Activated naive CD8-positive, alpha-beta T cell (primary cell): ENCODE results near the gene TANGO2.
A peak's percentile ranks its signal among the peaks of the same experiment; 100 is the strongest.

ENCODE experiments used
- H3K27ac Mint-ChIP-seq: one replicate; pipeline ENCODE4 v1.8.0; 2021; ENCODE audit warnings: mixed read lengths
- H3K27me3 Mint-ChIP-seq: one replicate; pipeline ENCODE4 v1.8.0; 2021; ENCODE audit warnings: mixed read lengths
- H3K36me3 Mint-ChIP-seq: one replicate; pipeline ENCODE4 v1.8.0; 2021; ENCODE audit warnings: mixed read lengths
- H3K4me1 Mint-ChIP-seq: one replicate; pipeline ENCODE4 v1.8.0; 2021; ENCODE audit warnings: low read depth, mixed read lengths
- H3K4me3 Mint-ChIP-seq: one replicate; pipeline ENCODE4 v1.8.0; 2021; ENCODE audit warnings: mild to moderate bottlenecking, mixed read lengths
- H3K9me3 Mint-ChIP-seq: one replicate; pipeline ENCODE4 v1.8.0; 2021; ENCODE audit warnings: low read depth, mixed read lengths

The TANGO2 gene

DNA sequence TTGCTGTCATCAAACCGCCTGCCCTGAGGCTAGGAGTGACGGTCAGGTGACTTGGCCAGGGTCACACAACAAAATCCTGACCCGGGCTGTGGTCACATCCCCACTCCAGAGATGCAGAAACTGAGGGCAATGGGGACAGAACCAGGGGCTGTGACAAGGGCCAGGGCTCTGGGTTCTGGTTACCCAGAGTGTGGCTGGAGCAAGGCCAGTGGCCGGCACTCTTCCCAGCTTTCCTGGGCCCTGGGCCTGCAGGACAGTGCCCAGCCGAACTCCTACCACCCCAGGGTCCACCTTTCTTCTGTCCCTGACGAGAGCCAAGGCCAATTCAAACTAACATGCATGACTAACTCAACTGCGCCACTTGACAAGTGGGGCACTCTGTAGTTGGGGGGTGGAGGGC lies 40.1 kb upstream of the TANGO2 start:
- no peaks in the 10 kb centered on the region for H3K36me3 Mint-ChIP-seq
- no peaks in the 10 kb centered on the region for H3K9me3 Mint-ChIP-seq
- H3K27me3 Mint-ChIP-seq, result no peaks in the 10 kb centered on the region
- no peaks in the 10 kb centered on the region for H3K4me1 Mint-ChIP-seq
- H3K4me3 Mint-ChIP-seq, result no peak overlapping the region
- H3K27ac Mint-ChIP-seq, result no peak overlapping the region

DNA sequence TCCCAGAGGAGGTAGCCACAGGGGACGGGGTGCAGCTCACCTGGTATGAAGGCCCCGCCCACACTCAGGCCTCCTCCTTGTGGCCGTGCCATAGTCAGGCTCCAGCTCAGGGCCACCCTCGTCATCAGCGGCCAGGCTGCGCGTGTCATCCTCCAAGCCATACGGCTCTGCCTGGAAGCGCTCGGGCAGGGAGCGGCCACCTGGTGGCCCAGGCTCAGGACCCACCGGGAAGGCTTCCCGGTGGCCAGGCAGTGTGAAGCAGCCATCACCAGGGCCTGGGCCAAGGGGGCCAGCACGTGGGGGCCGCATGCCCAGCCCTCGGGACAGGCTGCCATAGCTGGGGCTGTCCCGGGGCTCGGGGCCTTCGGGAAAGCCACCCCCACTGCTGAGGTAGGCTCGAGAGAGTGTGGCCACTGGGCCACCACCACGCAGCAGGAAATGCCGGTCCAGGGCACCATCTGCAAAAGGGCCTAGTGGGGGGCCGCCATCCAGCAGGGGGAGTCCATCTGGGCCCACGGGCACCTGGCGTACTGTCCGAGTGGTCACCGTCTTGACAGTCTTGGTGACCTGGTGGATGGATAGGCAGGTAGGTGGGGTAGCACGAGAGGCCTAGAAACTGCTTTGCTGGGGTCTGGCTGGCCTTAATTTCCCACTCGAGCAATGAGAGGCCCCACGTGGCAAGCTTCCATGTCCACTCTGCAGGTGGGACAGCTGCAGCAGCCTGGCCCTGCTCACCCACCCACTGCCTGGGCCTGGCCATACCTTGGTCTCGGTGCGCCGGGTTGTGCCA lies 39.5 kb upstream of the TANGO2 start:
- Mint-ChIP-seq H3K9me3 (no peaks in the 10 kb centered on the region), H3K36me3 (no peaks in the 10 kb centered on the region), H3K27ac (no peak overlapping the region), H3K4me1 (peaks cover 2% of the 10 kb centered on the region), H3K27me3 (no peaks in the 10 kb centered on the region), H3K4me3 (no peak overlapping the region)

DNA sequence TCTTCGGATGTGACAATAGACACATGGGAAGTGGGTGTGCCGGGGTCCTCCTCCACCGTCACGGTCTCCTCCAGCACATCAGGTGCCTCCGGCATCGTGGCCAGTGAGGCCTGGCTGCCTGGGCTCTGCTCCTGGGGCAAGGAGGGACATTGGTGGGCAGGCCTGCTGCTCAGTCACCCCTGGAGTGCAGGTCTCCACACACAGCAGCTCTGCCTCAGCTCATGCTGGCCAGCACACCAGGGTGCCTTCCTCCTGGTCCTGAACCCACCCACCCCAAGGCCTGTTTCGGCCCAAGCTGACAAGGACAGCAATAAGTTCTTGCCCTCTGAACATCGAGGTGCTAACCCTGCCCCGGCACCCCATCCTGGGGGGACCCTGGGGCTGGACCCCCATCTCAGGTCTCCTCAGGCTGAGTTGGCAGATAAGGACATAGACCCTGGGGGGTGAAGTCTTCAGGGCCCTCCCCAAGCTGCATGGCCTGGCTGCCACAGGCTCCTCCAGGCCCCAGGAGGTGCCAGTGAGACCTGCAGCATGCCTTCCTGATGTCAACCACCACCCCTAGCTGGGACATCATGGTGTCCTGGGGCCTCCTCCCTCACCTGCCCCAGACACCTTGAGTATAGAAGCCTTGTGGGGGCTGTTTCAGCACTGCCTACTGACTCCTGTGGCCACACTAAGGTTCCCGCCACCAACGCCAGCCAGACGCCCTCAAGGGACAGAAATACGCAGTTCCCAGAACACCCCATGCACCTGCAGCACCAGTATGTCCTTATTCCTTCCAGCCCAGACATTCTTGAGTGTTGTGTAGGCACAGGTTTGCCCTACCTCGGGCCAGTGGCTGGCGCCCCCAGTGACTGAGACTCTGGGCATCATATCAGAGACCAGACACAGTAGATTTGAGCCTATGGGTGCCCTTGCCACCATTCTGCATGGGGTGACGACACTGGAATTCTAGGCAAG lies 38.7 kb upstream of the TANGO2 start:
- no peaks in the 10 kb centered on the region for H3K36me3 Mint-ChIP-seq
- H3K4me3 Mint-ChIP-seq, result no peak overlapping the region
- no peak overlapping the region for H3K27ac Mint-ChIP-seq
- no peaks in the 10 kb centered on the region for H3K9me3 Mint-ChIP-seq
- peaks cover 3% of the 10 kb centered on the region for H3K4me1 Mint-ChIP-seq
- H3K27me3 Mint-ChIP-seq, result no peaks in the 10 kb centered on the region

DNA sequence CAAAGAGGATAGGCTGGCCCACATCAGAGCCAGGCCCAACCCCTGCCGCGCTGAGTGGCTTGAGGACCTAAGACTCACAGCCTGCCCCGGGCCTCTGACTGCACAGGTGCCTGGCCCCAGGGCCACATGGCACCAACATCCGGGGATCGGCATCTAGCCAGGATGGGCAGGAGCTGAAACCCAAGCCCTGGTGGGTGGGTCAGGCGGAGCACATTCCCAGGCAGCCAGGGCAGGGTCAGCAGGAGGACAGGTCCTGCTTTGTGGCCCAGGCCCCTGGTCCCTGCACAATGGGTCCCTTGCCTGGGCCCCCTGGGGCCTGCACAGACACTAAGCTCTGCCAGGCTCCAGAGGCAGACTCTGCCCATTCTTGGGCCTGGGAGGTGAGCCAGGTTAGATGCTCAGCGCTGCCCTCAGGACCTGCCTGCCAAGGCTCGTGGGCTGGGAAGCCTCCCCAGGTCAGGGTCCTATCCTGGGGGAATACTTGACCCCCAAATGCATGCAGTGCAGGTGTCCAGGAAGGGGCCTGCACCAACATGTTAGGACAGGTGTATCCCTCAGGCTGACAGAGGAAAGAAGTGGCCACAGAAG lies 37.8 kb upstream of the TANGO2 start:
- H3K36me3 Mint-ChIP-seq, result no peaks in the 10 kb centered on the region
- H3K4me3 Mint-ChIP-seq, result no peak overlapping the region
- H3K9me3 Mint-ChIP-seq, result no peaks in the 10 kb centered on the region
- no peaks in the 10 kb centered on the region for H3K27me3 Mint-ChIP-seq
- H3K27ac Mint-ChIP-seq, result no peak overlapping the region
- H3K4me1 Mint-ChIP-seq, result peaks cover 3% of the 10 kb centered on the region

DNA sequence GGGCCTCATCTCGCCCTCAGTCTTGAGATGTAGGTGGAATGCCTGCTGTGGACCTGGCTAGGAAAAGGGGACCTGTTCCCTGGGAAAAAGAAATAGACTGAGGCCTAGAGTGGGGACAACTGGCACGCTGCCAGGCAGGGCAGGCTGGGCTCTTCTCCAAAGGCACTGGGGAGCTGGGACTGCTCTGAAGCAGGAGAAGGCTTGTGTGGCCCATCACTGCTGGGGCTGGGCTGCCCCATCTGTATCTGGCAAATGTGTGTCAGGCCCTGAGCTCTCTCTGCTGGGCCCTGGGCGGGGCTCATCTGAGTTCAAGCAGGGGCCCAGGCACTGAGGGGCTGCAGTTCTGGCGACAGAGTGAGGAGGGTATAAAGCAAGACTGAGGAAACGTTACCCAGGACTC lies 37.2 kb upstream of the TANGO2 start:
- no peak overlapping the region for H3K4me3 Mint-ChIP-seq
- no peak overlapping the region for H3K27ac Mint-ChIP-seq
- no peaks in the 10 kb centered on the region for H3K27me3 Mint-ChIP-seq
- H3K36me3 Mint-ChIP-seq, result no peaks in the 10 kb centered on the region
- H3K9me3 Mint-ChIP-seq, result no peaks in the 10 kb centered on the region
- peaks cover 3% of the 10 kb centered on the region for H3K4me1 Mint-ChIP-seq

DNA sequence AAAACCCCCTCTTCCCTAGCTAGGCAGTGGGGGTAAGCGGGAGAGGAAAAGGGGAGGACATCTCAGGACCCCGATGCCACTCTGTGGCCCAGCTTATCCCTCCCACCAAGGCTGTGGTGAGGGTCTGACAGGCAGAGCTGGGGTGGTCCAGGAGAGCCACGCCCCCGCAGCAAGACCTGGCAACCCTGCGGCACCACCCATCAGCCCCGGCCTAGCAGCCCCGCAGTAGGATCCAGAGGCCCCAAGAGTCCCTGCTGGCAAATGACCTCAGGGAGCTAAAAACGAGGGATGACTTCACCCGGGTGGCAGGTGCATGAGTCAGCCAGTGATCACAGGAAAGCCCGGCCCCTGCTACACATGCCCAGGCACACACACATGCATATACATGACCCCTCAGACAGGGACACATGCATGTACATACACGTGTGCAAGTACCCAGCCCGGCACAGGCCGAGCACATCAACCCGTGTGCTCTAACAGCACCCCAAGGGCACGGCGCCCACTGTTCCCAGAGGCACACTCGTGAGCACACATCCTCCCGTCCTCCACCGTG lies 36.6 kb upstream of the TANGO2 start:
- Mint-ChIP-seq H3K36me3 (no peaks in the 10 kb centered on the region), H3K4me1 (peaks cover 3% of the 10 kb centered on the region), H3K9me3 (no peaks in the 10 kb centered on the region), H3K27me3 (no peaks in the 10 kb centered on the region), H3K4me3 (no peak overlapping the region), H3K27ac (no peak overlapping the region)

DNA sequence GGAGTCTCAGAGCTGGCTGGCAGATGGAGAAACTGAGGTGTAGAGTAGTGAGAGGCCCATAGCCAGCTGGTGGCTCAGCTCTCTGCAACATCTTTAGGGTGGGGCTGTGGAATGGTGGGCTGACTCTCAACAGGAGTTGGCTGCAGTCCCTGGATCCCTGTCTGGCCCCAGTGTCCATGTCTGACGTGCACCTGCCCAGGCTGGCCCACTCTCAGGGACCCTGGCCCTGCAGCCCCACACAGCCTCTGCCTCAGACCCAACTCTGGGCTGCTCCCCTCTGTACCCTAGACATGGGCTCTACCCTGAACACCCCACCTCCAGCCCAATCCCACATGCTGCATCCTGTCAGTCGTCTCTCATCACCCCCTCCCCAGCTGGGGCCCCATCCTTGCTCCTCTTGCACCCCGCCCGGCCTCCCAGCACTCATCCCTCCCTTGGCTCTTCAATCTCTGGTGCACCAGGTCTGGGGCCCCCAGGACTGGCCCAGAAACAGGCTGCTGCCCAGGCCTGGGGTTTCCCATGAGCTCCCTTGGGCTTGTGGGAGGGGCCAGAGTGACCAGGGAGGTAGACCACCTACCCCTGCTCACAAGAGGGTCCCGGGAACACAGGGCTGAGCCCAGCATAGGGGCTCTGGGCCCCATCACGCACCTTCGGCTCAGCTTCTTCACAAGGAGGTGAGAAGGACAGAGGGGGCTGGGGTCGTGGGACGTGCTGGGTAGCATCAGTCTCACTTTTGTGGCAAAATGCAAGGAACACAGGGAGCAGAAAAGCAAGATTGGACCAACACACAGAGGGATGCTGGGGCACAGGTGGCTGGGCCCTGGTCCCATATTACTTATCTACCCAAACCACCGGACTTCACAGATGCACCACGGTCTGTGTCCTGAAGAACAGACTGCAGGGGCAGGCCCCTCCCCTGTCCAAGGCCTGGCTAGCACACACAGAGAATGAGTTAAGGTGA lies 35.8 kb upstream of the TANGO2 start:
- Mint-ChIP-seq H3K27ac (no peak overlapping the region), H3K27me3 (no peaks in the 10 kb centered on the region), H3K4me1 (peaks cover 3% of the 10 kb centered on the region), H3K36me3 (no peaks in the 10 kb centered on the region), H3K9me3 (no peaks in the 10 kb centered on the region), H3K4me3 (peak overlapping the region; percentile 15)

DNA sequence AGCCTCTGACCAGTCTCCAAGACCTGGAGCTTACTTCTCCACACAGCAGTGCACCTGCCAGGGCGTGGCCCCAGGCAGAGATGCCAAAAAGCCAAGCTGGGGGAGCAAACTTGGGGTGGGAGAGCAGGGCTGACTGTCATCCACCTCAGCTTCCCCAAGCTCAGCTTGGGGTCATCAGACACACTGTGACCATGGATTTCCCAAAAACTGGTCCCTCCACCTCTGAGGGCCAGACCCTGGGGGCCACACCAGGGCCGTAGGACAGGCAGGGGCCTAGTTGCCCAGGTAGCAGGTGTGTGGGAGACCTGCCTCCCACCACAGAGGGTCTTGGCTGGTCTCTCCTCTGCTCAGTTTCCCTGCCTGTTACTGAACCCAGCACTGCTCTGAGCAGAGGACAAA lies 34.9 kb upstream of the TANGO2 start:
- H3K4me1 Mint-ChIP-seq, result peaks cover 3% of the 10 kb centered on the region
- no peaks in the 10 kb centered on the region for H3K36me3 Mint-ChIP-seq
- no peaks in the 10 kb centered on the region for H3K27me3 Mint-ChIP-seq
- H3K4me3 Mint-ChIP-seq, result peak overlapping the region; percentile 27
- H3K9me3 Mint-ChIP-seq, result no peaks in the 10 kb centered on the region
- no peak overlapping the region for H3K27ac Mint-ChIP-seq

DNA sequence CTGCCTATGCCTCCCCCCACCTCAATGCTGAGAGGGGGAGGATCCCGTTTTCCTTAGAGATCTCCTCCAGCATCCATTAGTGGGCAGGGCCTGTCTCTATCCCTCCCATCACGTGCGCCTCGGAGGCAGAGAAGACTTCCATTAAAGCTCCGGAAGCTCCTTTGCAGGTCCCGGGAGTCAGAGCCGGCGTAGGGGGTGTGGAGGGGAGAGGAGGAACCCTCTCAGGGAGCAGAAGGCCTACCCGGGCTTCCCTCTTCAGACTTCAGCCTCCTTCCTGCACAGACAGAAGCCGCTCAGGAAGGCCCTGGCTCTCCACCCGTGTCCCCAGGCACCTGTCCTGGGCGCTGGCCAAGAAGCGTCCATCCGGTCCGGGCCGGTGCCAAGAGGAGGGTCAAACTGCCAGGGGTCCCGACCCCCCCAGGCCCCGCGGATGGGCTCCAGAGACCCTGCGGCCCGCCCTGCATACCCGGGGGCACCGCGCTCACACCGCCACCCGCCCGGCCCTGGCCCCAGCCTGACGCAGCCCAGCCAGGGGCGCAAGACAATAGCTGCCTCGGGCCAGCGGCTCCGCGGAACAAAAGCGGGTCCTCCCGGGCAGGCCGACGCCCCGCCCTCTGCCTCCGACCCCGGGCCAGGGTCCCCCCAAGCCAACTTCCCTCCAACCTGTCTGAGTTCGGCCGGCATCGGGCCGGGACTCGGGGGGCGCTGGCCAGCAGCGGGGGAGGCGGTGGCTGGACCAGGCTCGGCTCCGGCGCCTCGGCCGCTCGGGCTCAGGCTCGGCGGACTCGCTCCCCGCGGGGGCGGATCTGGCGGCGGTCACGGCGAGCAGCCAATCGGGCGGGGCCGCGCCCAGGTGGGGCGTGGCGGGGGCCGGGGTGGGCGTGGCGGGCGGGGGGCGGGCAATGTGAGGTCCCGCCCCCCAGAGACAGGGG lies 34.2 kb upstream of the TANGO2 start:
- no peak overlapping the region for H3K27ac Mint-ChIP-seq
- H3K27me3 Mint-ChIP-seq, result no peaks in the 10 kb centered on the region
- H3K4me3 Mint-ChIP-seq, result peak overlapping the region; percentile 27

DNA sequence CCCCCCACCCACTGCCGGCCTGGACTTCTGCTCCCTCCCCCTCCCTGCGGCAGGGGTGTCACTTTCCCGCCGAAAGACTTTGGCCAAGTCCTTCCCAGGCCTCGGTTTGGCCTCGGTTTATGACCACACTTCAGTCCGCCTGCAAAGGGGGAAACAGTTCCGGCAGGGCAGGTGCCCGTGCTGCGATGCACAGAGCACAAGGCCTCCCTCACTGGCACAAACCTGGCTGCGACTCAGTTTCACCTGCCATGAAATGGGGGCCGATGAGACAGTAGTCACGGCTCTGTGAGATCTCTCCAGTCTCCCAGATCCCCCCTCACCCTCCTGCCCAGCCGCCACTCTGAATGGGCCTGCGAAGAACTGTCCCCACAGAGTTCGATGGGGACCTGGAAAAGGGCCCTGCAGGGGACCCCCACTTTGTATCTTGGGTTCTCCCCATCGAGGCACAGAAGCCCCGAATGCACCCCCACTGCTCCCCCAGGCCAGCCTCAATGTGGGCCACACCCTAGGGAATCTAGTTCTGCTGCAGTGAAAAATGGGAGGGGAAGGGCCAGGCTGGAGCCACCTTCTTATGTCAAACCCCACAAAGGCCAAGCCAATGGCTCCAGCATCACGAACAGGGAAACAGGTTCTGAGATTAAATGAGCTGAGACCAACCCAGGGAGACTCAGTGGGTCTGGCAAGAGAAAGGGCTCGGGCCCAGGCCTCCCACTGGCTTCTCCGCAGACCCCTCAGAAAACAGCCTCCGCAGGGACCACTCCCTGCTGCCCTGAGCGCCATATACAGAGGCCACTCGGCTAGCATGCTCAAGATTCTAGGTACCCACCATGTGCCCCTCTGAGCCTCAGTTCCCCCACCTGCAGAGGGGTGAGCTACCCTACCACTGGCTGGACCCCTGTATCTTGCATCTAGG lies 33.3 kb upstream of the TANGO2 start:
- peaks cover 3% of the 10 kb centered on the region for H3K4me1 Mint-ChIP-seq
- no peaks in the 10 kb centered on the region for H3K9me3 Mint-ChIP-seq
- no peaks in the 10 kb centered on the region for H3K27me3 Mint-ChIP-seq
- H3K4me3 Mint-ChIP-seq, result peak overlapping the region; percentile 47
- H3K27ac Mint-ChIP-seq, result no peak overlapping the region
- no peaks in the 10 kb centered on the region for H3K36me3 Mint-ChIP-seq

More for the DNA sequence above, 34.2 kb upstream of the TANGO2 start:
- no peaks in the 10 kb centered on the region for H3K9me3 Mint-ChIP-seq
- H3K4me1 Mint-ChIP-seq, result peaks cover 3% of the 10 kb centered on the region
- H3K36me3 Mint-ChIP-seq, result no peaks in the 10 kb centered on the region

DNA sequence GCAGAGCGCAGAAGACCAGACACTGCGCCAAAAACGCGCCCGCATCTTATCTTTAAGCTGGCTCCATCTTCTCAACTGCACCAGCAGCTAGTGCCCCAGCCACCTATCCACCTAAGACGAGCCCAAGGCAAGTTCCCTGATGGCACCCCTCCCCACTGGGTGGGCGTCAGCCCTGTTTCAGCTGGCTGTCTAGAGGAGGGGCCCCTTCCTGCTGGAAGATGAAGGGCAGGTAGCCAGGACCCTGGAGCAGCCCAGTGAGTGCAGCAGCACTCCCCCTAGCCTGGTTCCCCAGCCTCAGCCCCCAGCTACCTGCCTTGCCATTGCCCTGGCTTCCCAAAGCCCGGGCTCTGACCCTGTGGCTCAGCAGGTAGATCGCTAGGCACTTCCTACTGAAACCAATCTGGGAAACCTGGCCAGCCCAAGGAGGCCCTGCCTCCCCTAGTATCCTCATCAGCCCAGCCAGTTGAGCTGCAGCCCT lies 32.5 kb upstream of the TANGO2 start:
- no peaks in the 10 kb centered on the region for H3K36me3 Mint-ChIP-seq
- H3K27me3 Mint-ChIP-seq, result no peaks in the 10 kb centered on the region
- no peak overlapping the region for H3K27ac Mint-ChIP-seq
- H3K4me1 Mint-ChIP-seq, result peaks cover 3% of the 10 kb centered on the region
- no peaks in the 10 kb centered on the region for H3K9me3 Mint-ChIP-seq
- peak overlapping the region; percentile 44 for H3K4me3 Mint-ChIP-seq

DNA sequence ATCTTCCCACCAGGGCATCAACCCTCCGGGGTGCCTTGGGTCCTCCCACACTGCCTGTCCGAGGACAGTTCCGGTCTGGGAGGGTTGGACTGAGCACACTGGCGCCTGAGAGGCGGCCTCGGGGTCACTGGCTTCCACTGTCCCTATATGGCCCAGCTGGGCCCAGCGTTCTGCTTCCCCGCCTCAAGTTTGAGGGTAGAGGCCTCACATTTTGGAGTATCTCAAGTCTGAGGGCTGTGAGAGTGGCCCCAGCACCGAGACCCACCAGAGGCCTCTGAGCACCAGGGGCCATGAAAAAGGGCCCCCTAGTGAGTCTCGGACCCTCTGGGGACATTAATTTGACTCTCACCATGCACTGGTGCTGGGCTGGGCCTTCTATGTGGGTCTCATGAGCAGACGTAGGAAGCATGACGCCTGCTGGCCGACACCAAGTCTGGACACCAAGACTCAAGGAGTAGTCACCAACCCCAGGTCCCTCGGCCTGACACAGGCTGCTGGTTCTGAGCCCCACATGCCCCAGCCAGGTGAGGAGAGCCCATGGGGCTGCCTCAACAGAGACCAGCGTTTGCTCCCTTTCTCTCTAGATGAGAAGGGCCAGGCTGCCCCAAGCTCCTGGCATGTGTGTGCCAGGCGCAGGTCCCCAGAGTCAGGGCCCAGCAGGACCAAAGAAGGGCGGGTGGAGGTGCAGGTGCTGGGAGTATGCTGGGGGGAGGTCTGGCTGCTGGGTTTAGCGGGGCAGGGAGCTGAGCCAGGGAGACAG lies 31.8 kb upstream of the TANGO2 start:
- Mint-ChIP-seq H3K4me3 (no peak overlapping the region), H3K4me1 (peaks cover 3% of the 10 kb centered on the region), H3K27ac (no peak overlapping the region), H3K9me3 (no peaks in the 10 kb centered on the region), H3K36me3 (no peaks in the 10 kb centered on the region), H3K27me3 (no peaks in the 10 kb centered on the region)
